H1 (cell line): ENCODE measurements around the gene TBCE. TPM values are rescaled to one million over a fixed set of nuclear protein-coding genes. Genes with fewer than 3 reads are reported as not detected.

ENCODE experiments used
- CTCF ChIA-PET: fragments of 300-600 bp; sonication (Branson Sonifier 250); formaldehyde crosslinking; loops from one replicate; lab custom pipeline; 2021; ENCODE audit not compliant: partially characterized antibody; lab: Charles Lee
- POLR2A ChIA-PET: fragments of 300-600 bp; sonication (Branson Sonifier 250); formaldehyde crosslinking; loops from one replicate; lab custom pipeline; 2021; ENCODE audit warnings: inconsistent platforms; ENCODE audit not compliant: partially characterized antibody; lab: Charles Lee
- DNase-seq, 2 experiments: peaks; one replicate each; pipeline versions ENCODE4 v3.0.0 to v3.0.0-alpha.2; 2010 to 2022; ENCODE audit warnings: low spot score in 2 of 2, low read depth in 1 of 2, mixed read lengths in 1 of 2
- FAIRE-seq: peaks from 2 replicates; lab custom pipeline; 2011; peaks lifted over from hg19 to GRCh38; lab: Jason Lieb, UNC
- H2AFZ ChIP-seq: 2 replicates; pipeline ENCODE4 v1.8.1; 2012; ENCODE audit warnings: low read length, inconsistent platforms
- H2AK5ac ChIP-seq: 2 replicates; pipeline ENCODE4 v1.6.1; 2013; ENCODE audit warnings: low read depth, low read length
- H2BK120ac ChIP-seq: replicated peaks from 2 replicates; pipeline ENCODE3; 2013; ENCODE audit warnings: low read depth, low read length, inconsistent platforms
- H2BK12ac ChIP-seq: 2 replicates; pipeline ENCODE4 v1.6.1; 2013; ENCODE audit warnings: low read depth, low read length
- H2BK15ac ChIP-seq: 2 replicates; pipeline ENCODE4 v1.6.1; 2013; ENCODE audit warnings: low read length
- H2BK20ac ChIP-seq: 2 replicates; pipeline ENCODE4 v1.6.1; 2013; ENCODE audit warnings: low read length
- H2BK5ac ChIP-seq: 2 replicates; pipeline ENCODE4 v1.6.1; 2013; ENCODE audit warnings: low read depth, low read length
- H3K14ac ChIP-seq: 2 replicates; pipeline ENCODE4 v1.6.1; 2013; ENCODE audit warnings: inconsistent platforms; ENCODE audit not compliant: insufficient read length
- H3K18ac ChIP-seq: 2 replicates; pipeline ENCODE4 v1.6.1; 2013; ENCODE audit warnings: low read length; ENCODE audit errors: extremely low read depth
- H3K23ac ChIP-seq: 2 replicates; pipeline ENCODE4 v1.6.1; 2013; ENCODE audit warnings: inconsistent platforms; ENCODE audit not compliant: insufficient read length
- H3K23me2 ChIP-seq: 2 replicates; pipeline ENCODE4 v1.6.1; 2013; ENCODE audit warnings: low read depth, low read length
- H3K27ac ChIP-seq: 2 replicates; pipeline ENCODE4 v1.6.1; 2011; ENCODE audit warnings: low read depth, low read length, inconsistent platforms
- H3K27me3 ChIP-seq, 4 experiments: replicated peaks in 1 of 4; 1 replicate in 1 of 4; 2 replicates in 3 of 4; pipeline versions ENCODE4 v1.6.1 to v1.8.1; 2011 to 2013; ENCODE audit warnings: low read length in 3 of 4, mild to moderate bottlenecking in 3 of 4, inconsistent platforms in 2 of 4, mixed read lengths in 2 of 4, moderate library complexity in 1 of 4; ENCODE audit not compliant: control insufficient read depth in 3 of 4, insufficient read depth in 3 of 4; ENCODE audit errors: extremely low read depth in 1 of 4
- H3K36me3 ChIP-seq, 4 experiments: 2 replicates each; pipeline versions ENCODE4 v1.6.1 to v1.8.1; 2011 to 2013; ENCODE audit warnings: mild to moderate bottlenecking in 4 of 4, low read length in 3 of 4, moderate library complexity in 2 of 4, control low read depth in 1 of 4, inconsistent platforms in 1 of 4; ENCODE audit not compliant: insufficient read depth in 4 of 4, control insufficient read depth in 2 of 4
- H3K4ac ChIP-seq: replicated peaks from 2 replicates; pipeline ENCODE3; 2013; ENCODE audit warnings: low read length, low read depth, mixed read lengths, inconsistent platforms; ENCODE audit not compliant: insufficient read length
- H3K4me1 ChIP-seq, 4 experiments: replicated peaks in 1 of 4; 1 replicate in 1 of 4; 2 replicates in 3 of 4; pipeline versions ENCODE4 v1.6.1 to v1.8.1; 2011 to 2013; ENCODE audit warnings: low read length in 3 of 4, inconsistent platforms in 2 of 4, mixed read lengths in 1 of 4; ENCODE audit not compliant: insufficient read depth in 4 of 4, control insufficient read depth in 3 of 4
- H3K4me2 ChIP-seq, 2 experiments: 2 replicates each; pipeline versions ENCODE4 v1.6.1 to v1.8.1; 2011 to 2013; ENCODE audit warnings: low read depth in 2 of 2, low read length in 2 of 2, control low read depth in 1 of 2, inconsistent platforms in 1 of 2, mild to moderate bottlenecking in 1 of 2; ENCODE audit not compliant: insufficient read depth in 1 of 2
- H3K4me3 ChIP-seq, 4 experiments: fragments of 200-600, 300-600 bp in 1 of 4; sonication (generic), shearing (Covaris generic), sonication (Bioruptor Twin) in 1 of 4; 2 replicates each; pipeline versions ENCODE4 v1.5.1 to v1.8.1; 2011 to 2016; ENCODE audit warnings: low read length in 4 of 4, low read depth in 3 of 4, control low read depth in 2 of 4, inconsistent platforms in 2 of 4, mild to moderate bottlenecking in 2 of 4, mixed read lengths in 1 of 4, moderate library complexity in 1 of 4; ENCODE audit not compliant: insufficient read depth in 2 of 4; ENCODE audit errors: extremely low read depth in 1 of 4
- H3K56ac ChIP-seq: replicated peaks from 2 replicates; pipeline ENCODE3; 2013; ENCODE audit warnings: low read depth, mild to moderate bottlenecking, mixed read lengths, low read length, inconsistent platforms; ENCODE audit not compliant: insufficient read length
- H3K79me1 ChIP-seq: 2 replicates; pipeline ENCODE4 v1.6.1; 2013; ENCODE audit warnings: low read depth, low read length, control low read depth
- H3K79me2 ChIP-seq, 2 experiments: 2 replicates each; pipeline versions ENCODE4 v1.6.1 to v1.8.1; 2012 to 2013; ENCODE audit warnings: low read length in 2 of 2, mild to moderate bottlenecking in 2 of 2, inconsistent platforms in 1 of 2; ENCODE audit not compliant: insufficient read depth in 2 of 2, control insufficient read depth in 1 of 2
- H3K9ac ChIP-seq, 4 experiments: replicated peaks in 1 of 4; 1 replicate in 1 of 4; 2 replicates in 3 of 4; pipeline versions ENCODE4 v1.6.1 to v1.8.1; 2011 to 2013; ENCODE audit warnings: low read depth in 3 of 4, low read length in 3 of 4, control low read depth in 2 of 4, mild to moderate bottlenecking in 2 of 4, moderate library complexity in 2 of 4, inconsistent platforms in 1 of 4; ENCODE audit errors: extremely low read depth in 1 of 4
- H3K9me3 ChIP-seq, 2 experiments: 2 replicates each; pipeline versions ENCODE4 v1.6.1 to v1.8.1; 2012 to 2013; ENCODE audit warnings: mild to moderate bottlenecking in 2 of 2, moderate library complexity in 2 of 2, control low read depth in 1 of 2, inconsistent platforms in 1 of 2, low read depth in 1 of 2, low read length in 1 of 2, mixed read lengths in 1 of 2; ENCODE audit not compliant: insufficient read depth in 2 of 2
- H4K20me1 ChIP-seq, 2 experiments: replicated peaks in 1 of 2; 2 replicates each; pipeline versions ENCODE3 to v1.8.1; 2011 to 2013; ENCODE audit warnings: inconsistent platforms in 2 of 2, low read length in 2 of 2, mild to moderate bottlenecking in 1 of 2; ENCODE audit not compliant: insufficient read depth in 2 of 2, control insufficient read depth in 1 of 2
- H4K5ac ChIP-seq: 2 replicates; pipeline ENCODE4 v1.6.1; 2013; ENCODE audit warnings: low read length, low read depth, mixed read lengths, inconsistent platforms; ENCODE audit not compliant: insufficient read length
- H4K8ac ChIP-seq: 2 replicates; pipeline ENCODE4 v1.8.0; 2013; ENCODE audit warnings: mild to moderate bottlenecking, moderate library complexity, low read length, inconsistent platforms; ENCODE audit not compliant: insufficient read depth; ENCODE audit errors: extremely low read depth
- H4K91ac ChIP-seq: replicated peaks from 2 replicates; pipeline ENCODE3; 2013; ENCODE audit warnings: low read length, mixed read lengths, inconsistent platforms; ENCODE audit not compliant: insufficient read length
- ATF2 ChIP-seq: IDR thresholded peaks from 2 replicates; pipeline ENCODE4 v1.6.1; 2012; ENCODE audit warnings: low read length, inconsistent platforms
- CBX5 ChIP-seq: fragments of 300-800, 300-1000 bp; sonication (generic); IDR thresholded peaks from 2 replicates; pipeline ENCODE4 v1.7.1; 2016; ENCODE audit warnings: antibody characterized with exemption, low read length, low read depth
- EGR1 ChIP-seq: IDR thresholded peaks from 2 replicates; pipeline ENCODE4 v1.6.1; 2011; ENCODE audit warnings: low read depth, low read length, borderline replicate concordance
- FOSL1 ChIP-seq: IDR thresholded peaks from 2 replicates; pipeline ENCODE4 v1.6.1; 2011; ENCODE audit warnings: mild to moderate bottlenecking, low read depth, low read length, moderate library complexity; ENCODE audit not compliant: insufficient read depth
- GTF2F1 ChIP-seq: IDR thresholded peaks from 2 replicates; pipeline ENCODE4 v1.6.1; 2012; ENCODE audit warnings: low read depth, low read length, improper control_type of control experiment, borderline replicate concordance
- JUN ChIP-seq: IDR thresholded peaks from 2 replicates; pipeline ENCODE4 v1.6.1; 2011; ENCODE audit warnings: low read depth, mild to moderate bottlenecking, improper control_type of control experiment, low read length
- KDM4A ChIP-seq: IDR thresholded peaks from one replicate; pipeline ENCODE4 v1.7.1; 2012; ENCODE audit warnings: low read depth, mild to moderate bottlenecking, moderate library complexity, low read length, inconsistent platforms; ENCODE audit not compliant: severe bottlenecking
- POLR2A ChIP-seq, 2 experiments: IDR thresholded peaks; 1 replicate in 1 of 2; 2 replicates in 1 of 2; pipeline ENCODE4 v1.6.1; 2011; ENCODE audit warnings: low read depth in 2 of 2, low read length in 2 of 2, mild to moderate bottlenecking in 2 of 2; ENCODE audit errors: control extremely low read depth in 1 of 2
- RXRA ChIP-seq: IDR thresholded peaks from 2 replicates; pipeline ENCODE4 v1.6.1; 2011; ENCODE audit warnings: low read depth, mild to moderate bottlenecking, low read length, moderate library complexity; ENCODE audit not compliant: insufficient read depth
- SIN3A ChIP-seq, 2 experiments: IDR thresholded peaks in 1 of 2; conservative IDR thresholded peaks in 1 of 2; 2 replicates each; pipeline ENCODE4 v1.6.1; 2011 to 2012; ENCODE audit warnings: low read length in 2 of 2, improper control_type of control experiment in 1 of 2, low read depth in 1 of 2, mild to moderate bottlenecking in 1 of 2
- ZNF274 ChIP-seq: IDR thresholded peaks from 2 replicates; pipeline ENCODE4 v1.7.0; 2012; ENCODE audit warnings: low read length, borderline replicate concordance; ENCODE audit errors: extremely low read depth
- WGBS, 2 experiments: shearing (Covaris generic) in 1 of 2; methylation state at CpG; one replicate each; pipeline versions ENCODE4 v1.1.6 to v1.1.7; 2013 to 2015; ENCODE audit warnings: low lambda C conversion rate in 2 of 2, mixed read lengths in 2 of 2, inconsistent platforms in 1 of 2, low coverage in 1 of 2, missing lambda C conversion rate in 1 of 2; ENCODE audit not compliant: insufficient replicate concordance in 2 of 2, insufficient coverage in 1 of 2, insufficient read length in 1 of 2; ENCODE audit errors: extremely low coverage in 1 of 2, missing lambda C conversion rate in 1 of 2; 5-methylcytosine and 5-hydroxymethylcytosine counted together
- polyA plus RNA-seq, 7 experiments: library from polyadenylated mRNA; depleted of rRNA in 3 of 7; stranded (reverse) in 5 of 7; unstranded in 2 of 7; fragments of >200 nt in 5 of 7; fragments of 200-250 nt in 2 of 7; gene quantifications; 1 replicate in 5 of 7; 2 replicates in 1 of 7; 4 replicates in 1 of 7; pipeline versions ENCODE4 v1.2.1 to v1.2.3, GENCODE V29; 2011 to 2013; ENCODE audit warnings: missing spikeins in 2 of 7, mixed read lengths in 2 of 7
- total RNA-seq: library from RNA; stranded (reverse); fragmentation: NEBNext Ultra II Directional; extraction: Animal tissue kit (Norgen Biotek cat#: 25700); gene quantifications from 2 replicates; pipeline ENCODE4 v1.2.1, GENCODE V29; 2021
- TF ChIP-seq, protein P1 (sequence below): IDR thresholded peaks from 2 replicates; pipeline ENCODE4 v1.6.1; 2012; ENCODE audit warnings: inconsistent platforms

The TBCE gene
- total and polyA plus RNA-seq, 2 of the 8 experiments (the other 6 are each of a cell fraction or from before 2014, with no cell fraction given), result 22.7 to 42.9 TPM

- H3K56ac ChIP-seq, result no peak overlapping the region
- H3K79me1 ChIP-seq, result no peaks in the 10 kb centered on the region; the same call in 1 of the 2 replicates
- DNase-seq (no peak), FAIRE-seq (no peak)
- H3K4me1 ChIP-seq, result no peaks in the 10 kb centered on the region
- H2BK120ac ChIP-seq, result no peak overlapping the region
- 78% methylated on average over 6 of the region's 6 CpGs; no CpG with 5 or more reads in 1 of the 2 experiments for WGBS, 2 experiments
- no peak overlapping the region for H4K5ac ChIP-seq
- H3K18ac ChIP-seq, result no peak overlapping the region
- no peak overlapping the region for H2BK5ac ChIP-seq
- no peak overlapping the region for H3K23ac ChIP-seq
- peaks cover 0 to 21% of the 10 kb centered on the region in 2 experiments; a peak in 2 of 4 replicates for H3K79me2 ChIP-seq
- H3K9me3 ChIP-seq, result no peaks in the 10 kb centered on the region
- H3K4ac ChIP-seq, result no peak overlapping the region
- H3K27me3 ChIP-seq, result no peaks in the 10 kb centered on the region
- ChIA-PET POLR2A (no interaction called here), CTCF (interaction anchor here (1.9 to 3.5 kb wide), 3 partner anchors 9 to 16 kb away, joined by 8 to 23 read pairs (median 11); no protein-coding TSS in a partner anchor)
- no peak overlapping the region for H3K9ac ChIP-seq
- no peaks in the 10 kb centered on the region for H3K23me2 ChIP-seq
- H3K14ac ChIP-seq, result no peak overlapping the region
- H3K4me2 ChIP-seq, result no peak overlapping the region
- H4K8ac ChIP-seq, result peak overlapping the region; percentile 75
- H3K36me3 ChIP-seq, result no peaks in the 10 kb centered on the region; a peak in 1 of 8 replicates
- no peak overlapping the region for H2BK20ac ChIP-seq
- H4K91ac ChIP-seq, result no peak overlapping the region
- no peak overlapping the region for H2AK5ac ChIP-seq
- H2BK15ac ChIP-seq, result no peak overlapping the region
- no peak overlapping the region for H2AFZ ChIP-seq
- no peak overlapping the region for H2BK12ac ChIP-seq
- no peak overlapping the region for H3K27ac ChIP-seq
- no peak overlapping the region for H3K4me3 ChIP-seq
- H4K20me1 ChIP-seq, result peaks cover 0 to 3% of the 10 kb centered on the region in 2 experiments
- TF ChIP-seq SIN3A (conservative IDR thresholded peaks at IDR 0.05 in 1 of 2, IDR thresholded peaks at IDR 0.05 in 1 of 2; ENCODE audit: low read depth in 1 of 2, low read length in 2 of 2) (no peak), CBX5 (no peak), GTF2F1 (no peak), ZNF274 (no peak), POLR2A (IDR thresholded peaks at IDR 0.05; ENCODE audit: control extremely low read depth in 1 of 2, low read depth in 2 of 2, low read length in 2 of 2) (no peak), ATF2 (no peak), EGR1 (no peak), JUN (no peak), KDM4A (no peak), FOSL1 (no peak), RXRA (no peak)
- TF ChIP-seq, protein P1, sequence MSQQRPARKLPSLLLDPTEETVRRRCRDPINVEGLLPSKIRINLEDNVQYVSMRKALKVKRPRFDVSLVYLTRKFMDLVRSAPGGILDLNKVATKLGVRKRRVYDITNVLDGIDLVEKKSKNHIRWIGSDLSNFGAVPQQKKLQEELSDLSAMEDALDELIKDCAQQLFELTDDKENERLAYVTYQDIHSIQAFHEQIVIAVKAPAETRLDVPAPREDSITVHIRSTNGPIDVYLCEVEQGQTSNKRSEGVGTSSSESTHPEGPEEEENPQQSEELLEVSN, result no peak
Measured at GRCh38 chr1:235399661-235400060, 32.4 kb downstream of the TBCE start.
